Measurements from ENCODE around the gene ERN1.

The ERN1 gene

GRCh38 chr17:64155129-64155528, 25.2 kb upstream of the ERN1 start:
- WGBS, 2 donors (ENCODE audit: extremely low coverage in 2 of 2, insufficient read length in 2 of 2, insufficient replicate concordance in 1 of 2) = no CpG with 5 or more reads among the region's 7 CpGs
- Histone ChIP-seq H2AFZ (ENCODE audit: low read length) (no peak overlapping the region), H2BK5ac (ENCODE audit: low read length) (no peak overlapping the region), H4K91ac (ENCODE audit: low read depth, low read length, poor library complexity) (no peak overlapping the region), H3K18ac (ENCODE audit: low read length) (no peak overlapping the region), H3K4me1 (ENCODE audit: control insufficient read depth in 2 of 2, insufficient read depth in 1 of 2, low read depth in 1 of 2, low read length in 2 of 2) (peaks cover 11 to 14% of the 10 kb centered on the region in 2 donors), H3K9ac (ENCODE audit: low read depth, low read length, poor library complexity) (no peak overlapping the region), H3K9me3 (replicated peaks in 1 of 2; ENCODE audit: control insufficient read depth in 2 of 2, insufficient read depth in 1 of 2, low read depth in 1 of 2, low read length in 2 of 2) (no peaks in the 10 kb centered on the region), H3K4me2 (ENCODE audit: insufficient read depth, low read length, poor library complexity, severe bottlenecking) (no peak overlapping the region), H2BK120ac (ENCODE audit: low read depth, low read length) (no peak overlapping the region), H3K79me1 (ENCODE audit: low read depth, low read length) (no peaks in the 10 kb centered on the region), H4K8ac (ENCODE audit: low read depth, low read length) (no peak overlapping the region), H3K27ac (replicated peaks; ENCODE audit: low read length) (no peak overlapping the region), H3K23ac (ENCODE audit: low read depth, low read length, poor library complexity) (no peak overlapping the region), H2AK5ac (ENCODE audit: low read depth, low read length) (no peak overlapping the region), H3K4ac (ENCODE audit: low read length) (no peak overlapping the region), H3K4me3 (ENCODE audit: low read length in 2 of 2) (no peak overlapping the region), H3K27me3 (ENCODE audit: control insufficient read depth in 3 of 3, insufficient read depth in 3 of 3, low read depth in 1 of 3, low read length in 3 of 3) (no peaks in the 10 kb centered on the region), H2BK12ac (ENCODE audit: low read length) (no peak overlapping the region), H2BK15ac (ENCODE audit: low read length) (no peak overlapping the region), H3K14ac (ENCODE audit: low read length) (no peak overlapping the region), H3K36me3 (replicated peaks in 1 of 2; ENCODE audit: control insufficient read depth in 2 of 2, insufficient read depth in 2 of 2, low read length in 2 of 2) (peaks cover 2 to 38% of the 10 kb centered on the region in 2 donors)
- no peak for DNase-seq (ENCODE audit: low spot score)

- no CpG with 5 or more reads among the region's 9 CpGs for WGBS, 2 donors (ENCODE audit: extremely low coverage in 2 of 2, insufficient read length in 2 of 2, insufficient replicate concordance in 1 of 2)
- no peak overlapping the region for H3K23ac ChIP-seq (ENCODE audit: low read depth, low read length, poor library complexity)
- H3K18ac ChIP-seq (ENCODE audit: low read length) = no peak overlapping the region
- H3K4me1 ChIP-seq (ENCODE audit: control insufficient read depth in 2 of 2, insufficient read depth in 1 of 2, low read depth in 1 of 2, low read length in 2 of 2) = peaks cover 11 to 14% of the 10 kb centered on the region in 2 donors
- no peaks in the 10 kb centered on the region for H3K9me3 ChIP-seq (replicated peaks in 1 of 2; ENCODE audit: control insufficient read depth in 2 of 2, insufficient read depth in 1 of 2, low read depth in 1 of 2, low read length in 2 of 2)
- no peak overlapping the region for H2AK5ac ChIP-seq (ENCODE audit: low read depth, low read length)
- H2BK120ac ChIP-seq (ENCODE audit: low read depth, low read length) = no peak overlapping the region
- no peak overlapping the region for H4K8ac ChIP-seq (ENCODE audit: low read depth, low read length)
- no peak overlapping the region for H3K4me2 ChIP-seq (ENCODE audit: insufficient read depth, low read length, poor library complexity, severe bottlenecking)
- no peak overlapping the region for H2BK5ac ChIP-seq (ENCODE audit: low read length)
- no peak overlapping the region for H3K14ac ChIP-seq (ENCODE audit: low read length)
- no peak overlapping the region for H3K9ac ChIP-seq (ENCODE audit: low read depth, low read length, poor library complexity)
- DNase-seq (ENCODE audit: low spot score) = no peak
- H2BK15ac ChIP-seq (ENCODE audit: low read length) = no peak overlapping the region
- no peak overlapping the region for H3K27ac ChIP-seq (replicated peaks; ENCODE audit: low read length)
- H2BK12ac ChIP-seq (ENCODE audit: low read length) = no peak overlapping the region
- H3K4ac ChIP-seq (ENCODE audit: low read length) = no peak overlapping the region
- H2AFZ ChIP-seq (ENCODE audit: low read length) = no peak overlapping the region
- no peaks in the 10 kb centered on the region for H3K79me1 ChIP-seq (ENCODE audit: low read depth, low read length)
- H3K4me3 ChIP-seq (ENCODE audit: low read length in 2 of 2) = no peak overlapping the region
- H3K27me3 ChIP-seq (ENCODE audit: control insufficient read depth in 3 of 3, insufficient read depth in 3 of 3, low read depth in 1 of 3, low read length in 3 of 3) = no peaks in the 10 kb centered on the region
- H3K36me3 ChIP-seq (replicated peaks in 1 of 2; ENCODE audit: control insufficient read depth in 2 of 2, insufficient read depth in 2 of 2, low read length in 2 of 2) = peaks cover 2 to 41% of the 10 kb centered on the region in 2 donors
- no peak overlapping the region for H4K91ac ChIP-seq (ENCODE audit: low read depth, low read length, poor library complexity)
Measured at GRCh38 chr17:64154717-64155116, 24.8 kb upstream of the ERN1 start.

- Histone ChIP-seq H3K79me1 (ENCODE audit: low read depth, low read length) (no peaks in the 10 kb centered on the region), H3K4me1 (ENCODE audit: control insufficient read depth in 2 of 2, insufficient read depth in 1 of 2, low read depth in 1 of 2, low read length in 2 of 2) (peaks cover 11 to 14% of the 10 kb centered on the region in 2 donors), H2BK15ac (ENCODE audit: low read length) (no peak overlapping the region), H3K27me3 (ENCODE audit: control insufficient read depth in 3 of 3, insufficient read depth in 3 of 3, low read depth in 1 of 3, low read length in 3 of 3) (no peaks in the 10 kb centered on the region), H4K91ac (ENCODE audit: low read depth, low read length, poor library complexity) (no peak overlapping the region), H3K23ac (ENCODE audit: low read depth, low read length, poor library complexity) (no peak overlapping the region), H2BK12ac (ENCODE audit: low read length) (no peak overlapping the region), H3K14ac (ENCODE audit: low read length) (no peak overlapping the region), H3K36me3 (replicated peaks in 1 of 2; ENCODE audit: control insufficient read depth in 2 of 2, insufficient read depth in 2 of 2, low read length in 2 of 2) (peaks cover 2 to 41% of the 10 kb centered on the region in 2 donors), H3K4me3 (ENCODE audit: low read length in 2 of 2) (no peak overlapping the region), H2AK5ac (ENCODE audit: low read depth, low read length) (no peak overlapping the region), H3K18ac (ENCODE audit: low read length) (no peak overlapping the region), H2AFZ (ENCODE audit: low read length) (no peak overlapping the region), H3K27ac (replicated peaks; ENCODE audit: low read length) (no peak overlapping the region), H3K4me2 (ENCODE audit: insufficient read depth, low read length, poor library complexity, severe bottlenecking) (no peak overlapping the region), H4K8ac (ENCODE audit: low read depth, low read length) (no peak overlapping the region), H3K4ac (ENCODE audit: low read length) (no peak overlapping the region), H3K9ac (ENCODE audit: low read depth, low read length, poor library complexity) (no peak overlapping the region), H2BK5ac (ENCODE audit: low read length) (no peak overlapping the region), H2BK120ac (ENCODE audit: low read depth, low read length) (no peak overlapping the region), H3K9me3 (replicated peaks in 1 of 2; ENCODE audit: control insufficient read depth in 2 of 2, insufficient read depth in 1 of 2, low read depth in 1 of 2, low read length in 2 of 2) (no peaks in the 10 kb centered on the region)
- WGBS, 2 donors (ENCODE audit: extremely low coverage in 2 of 2, insufficient read length in 2 of 2, insufficient replicate concordance in 1 of 2) = no CpG with 5 or more reads among the region's 4 CpGs
- DNase-seq (ENCODE audit: low spot score) = no peak
Measured at GRCh38 chr17:64154313-64154695, 24.4 kb upstream of the ERN1 start.

- Histone ChIP-seq H2BK120ac (ENCODE audit: low read depth, low read length) (no peak overlapping the region), H3K23ac (ENCODE audit: low read depth, low read length, poor library complexity) (no peak overlapping the region), H3K14ac (ENCODE audit: low read length) (no peak overlapping the region), H2BK15ac (ENCODE audit: low read length) (no peak overlapping the region), H3K4me3 (ENCODE audit: low read length in 2 of 2) (no peak overlapping the region), H4K91ac (ENCODE audit: low read depth, low read length, poor library complexity) (no peak overlapping the region), H2AK5ac (ENCODE audit: low read depth, low read length) (no peak overlapping the region), H3K27ac (replicated peaks; ENCODE audit: low read length) (no peak overlapping the region), H3K79me1 (ENCODE audit: low read depth, low read length) (no peaks in the 10 kb centered on the region), H2BK12ac (ENCODE audit: low read length) (no peak overlapping the region), H3K18ac (ENCODE audit: low read length) (no peak overlapping the region), H3K4ac (ENCODE audit: low read length) (no peak overlapping the region), H4K8ac (ENCODE audit: low read depth, low read length) (no peak overlapping the region), H2AFZ (ENCODE audit: low read length) (no peak overlapping the region), H3K27me3 (ENCODE audit: control insufficient read depth in 3 of 3, insufficient read depth in 3 of 3, low read depth in 1 of 3, low read length in 3 of 3) (no peaks in the 10 kb centered on the region), H3K36me3 (replicated peaks in 1 of 2; ENCODE audit: control insufficient read depth in 2 of 2, insufficient read depth in 2 of 2, low read length in 2 of 2) (peaks cover 2 to 44% of the 10 kb centered on the region in 2 donors), H3K4me2 (ENCODE audit: insufficient read depth, low read length, poor library complexity, severe bottlenecking) (no peak overlapping the region), H2BK5ac (ENCODE audit: low read length) (no peak overlapping the region), H3K9me3 (replicated peaks in 1 of 2; ENCODE audit: control insufficient read depth in 2 of 2, insufficient read depth in 1 of 2, low read depth in 1 of 2, low read length in 2 of 2) (no peaks in the 10 kb centered on the region), H3K4me1 (ENCODE audit: control insufficient read depth in 2 of 2, insufficient read depth in 1 of 2, low read depth in 1 of 2, low read length in 2 of 2) (peaks cover 8 to 11% of the 10 kb centered on the region in 2 donors), H3K9ac (ENCODE audit: low read depth, low read length, poor library complexity) (no peak overlapping the region)
- WGBS, 2 donors (ENCODE audit: extremely low coverage in 2 of 2, insufficient read length in 2 of 2, insufficient replicate concordance in 1 of 2) = no CpG with 5 or more reads among the region's 3 CpGs
- DNase-seq (ENCODE audit: low spot score) = no peak
Measured at GRCh38 chr17:64153565-64154312, 23.8 kb upstream of the ERN1 start.
